Neural crest cell (in vitro differentiated cells): ENCODE measurements around the gene NRG2. TPM values are rescaled to one million over a fixed set of nuclear protein-coding genes. Genes with fewer than 3 reads are reported as not detected.
A peak's percentile ranks its signal among the peaks of the same experiment; 100 is the strongest.

Experiments used
- DNase-seq: peaks from one replicate; pipeline ENCODE4 v3.0.0; 2021; ENCODE audit warnings: low read depth, mixed read lengths, low spot score
- H3K27ac Mint-ChIP-seq: one replicate; pipeline ENCODE4 v1.8.0; 2021; ENCODE audit warnings: mild to moderate bottlenecking, mixed read lengths; ENCODE audit not compliant: unreplicated experiment
- H3K27me3 Mint-ChIP-seq: 2 replicates; pipeline ENCODE4 v1.8.0; 2021; ENCODE audit warnings: low read depth, mild to moderate bottlenecking, mixed read lengths
- H3K36me3 Mint-ChIP-seq: 2 replicates; pipeline ENCODE4 v1.8.0; 2021; ENCODE audit warnings: low read depth, mild to moderate bottlenecking, mixed read lengths
- H3K4me1 Mint-ChIP-seq: 2 replicates; pipeline ENCODE4 v1.8.0; 2021; ENCODE audit warnings: mixed read lengths
- H3K4me3 Mint-ChIP-seq: one replicate; pipeline ENCODE4 v1.8.0; 2021; ENCODE audit warnings: mild to moderate bottlenecking, mixed read lengths
- H3K9me3 Mint-ChIP-seq: 2 replicates; pipeline ENCODE4 v1.8.0; 2021; ENCODE audit warnings: mixed read lengths
- CTCF ChIP-seq: fragments of 200-600 bp; sonication (generic); conservative IDR thresholded peaks from 2 replicates; pipeline ENCODE4 v1.5.0; 2021; ENCODE audit warnings: antibody characterized with exemption, mild to moderate bottlenecking
- total RNA-seq: library from RNA; stranded (reverse); gene quantifications from 2 replicates; pipeline ENCODE4 v1.2.1, GENCODE V29; 2021

Gene NRG2
- total RNA-seq, 1 donor from 2014 or later = 0.82 TPM

GRCh38 chr5:139812836-139813805, 230.0 kb downstream of the NRG2 start:
- Mint-ChIP-seq H3K9me3 (no peaks in the 10 kb centered on the region), H3K36me3 (no peaks in the 10 kb centered on the region), H3K4me3 (no peak overlapping the region), H3K27me3 (peaks cover 15% of the 10 kb centered on the region), H3K4me1 (no peaks in the 10 kb centered on the region), H3K27ac (no peak overlapping the region)
- no peak for TF ChIP-seq CTCF
- no peak for DNase-seq

DNA sequence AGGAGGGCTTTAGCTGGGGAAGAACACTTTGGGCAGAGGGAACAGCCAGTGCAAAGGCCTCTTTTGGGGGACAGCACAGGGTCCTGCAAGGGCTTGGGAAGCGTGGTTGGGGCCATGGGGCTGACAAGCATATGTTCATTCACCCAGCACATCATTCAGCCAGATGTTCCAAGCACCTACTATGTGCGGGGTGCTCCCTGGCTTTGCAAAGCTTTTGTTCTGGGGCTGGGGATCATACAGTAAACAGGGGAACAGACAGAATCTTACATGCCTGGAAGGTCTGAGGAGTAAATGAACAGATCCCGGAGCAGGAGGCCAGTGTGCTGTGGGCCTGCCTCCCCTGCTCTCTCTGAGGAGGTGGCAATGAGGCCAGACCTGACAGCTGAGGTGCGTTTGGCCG, 230.8 kb downstream of the NRG2 start:
- Mint-ChIP-seq H3K9me3 (no peaks in the 10 kb centered on the region), H3K27ac (no peak overlapping the region), H3K4me3 (no peak overlapping the region), H3K4me1 (no peaks in the 10 kb centered on the region), H3K36me3 (no peaks in the 10 kb centered on the region), H3K27me3 (peaks cover 9% of the 10 kb centered on the region)
- TF ChIP-seq CTCF = no peak
- DNase-seq = no peak

GRCh38 chr5:139811274-139811607, 231.9 kb downstream of the NRG2 start:
- no peak overlapping the region for H3K27ac Mint-ChIP-seq
- no peaks in the 10 kb centered on the region for H3K9me3 Mint-ChIP-seq
- no peaks in the 10 kb centered on the region for H3K36me3 Mint-ChIP-seq
- TF ChIP-seq CTCF = no peak
- no peak overlapping the region for H3K4me3 Mint-ChIP-seq
- H3K4me1 Mint-ChIP-seq = no peaks in the 10 kb centered on the region
- H3K27me3 Mint-ChIP-seq = peaks cover 4% of the 10 kb centered on the region
- DNase-seq = no peak

GRCh38 chr5:139810341-139811273, 232.5 kb downstream of the NRG2 start:
- Mint-ChIP-seq H3K4me1 (no peaks in the 10 kb centered on the region), H3K27ac (peak overlapping the region; percentile 35), H3K36me3 (no peaks in the 10 kb centered on the region), H3K27me3 (peaks cover 6% of the 10 kb centered on the region), H3K4me3 (no peak overlapping the region), H3K9me3 (no peaks in the 10 kb centered on the region)
- TF ChIP-seq CTCF = no peak
- no peak for DNase-seq

DNA sequence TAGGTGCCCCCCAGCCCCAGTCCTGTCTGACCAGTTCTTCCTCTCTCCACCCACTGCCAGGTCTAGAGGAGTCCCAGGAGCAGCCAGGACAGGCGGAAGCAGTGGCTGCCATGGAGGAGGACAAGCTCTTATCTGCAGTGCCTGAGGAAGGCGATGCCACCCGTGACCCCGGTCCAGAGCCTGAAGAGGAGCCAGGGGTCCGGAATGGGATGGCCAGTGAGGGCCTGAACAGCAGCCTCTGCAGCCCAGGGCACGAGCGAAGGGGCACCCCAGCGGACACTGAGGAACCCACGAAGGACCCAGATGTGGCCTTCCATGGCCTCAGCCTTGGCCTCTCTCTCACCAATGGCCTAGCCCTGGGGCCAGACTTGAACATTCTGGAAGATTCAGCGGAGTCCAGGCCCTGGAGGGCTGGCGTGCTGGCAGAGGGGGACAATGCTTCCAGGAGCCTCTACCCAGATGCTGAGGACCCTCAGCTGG, 233.7 kb downstream of the NRG2 start:
- DNase-seq = no peak
- no peak for TF ChIP-seq CTCF
- Mint-ChIP-seq H3K27ac (no peak overlapping the region), H3K27me3 (peaks cover 16% of the 10 kb centered on the region), H3K4me1 (no peaks in the 10 kb centered on the region), H3K4me3 (no peak overlapping the region), H3K36me3 (no peaks in the 10 kb centered on the region), H3K9me3 (no peaks in the 10 kb centered on the region)
